ENCODE results near the gene CACTIN. TPM values are rescaled to one million over a fixed set of nuclear protein-coding genes. Genes with fewer than 3 reads are reported as not detected.

CACTIN gene
- total RNA-seq, 2 donors from 2014 or later, result 38.2 to 52.8 TPM

GRCh38 chr19:3656747-3657394, 30.3 kb upstream of the CACTIN start:
- H3K36me3 ChIP-seq, result peaks cover 7 to 37% of the 10 kb centered on the region in 2 donors

GRCh38 chr19:3656073-3656746, 29.6 kb upstream of the CACTIN start:
- intact Hi-C loops (cut with DNase I), result no loop called here
- Histone ChIP-seq H3K27me3 (replicated peaks; ENCODE audit: insufficient read depth) (no peaks in the 10 kb centered on the region), H3K4me3 (no peak overlapping the region), H3K9me3 (no peaks in the 10 kb centered on the region), H3K36me3 (peaks cover 7 to 37% of the 10 kb centered on the region in 2 donors), H3K4me1 (replicated peaks) (no peaks in the 10 kb centered on the region), H3K27ac (no peak overlapping the region)
- DNase-seq (ENCODE audit: low spot score), result no peak
- WGBS, result 84% methylated on average over 36 of the region's 36 CpGs
- TF ChIP-seq POLR2A (IDR thresholded peaks at IDR 0.05) (no peak), POLR2AphosphoS5 (IDR thresholded peaks at IDR 0.05) (no peak), CTCF (IDR thresholded peaks at IDR 0.05) (no peak)

More at GRCh38 chr19:3656747-3657394, 30.3 kb upstream of the CACTIN start:
- Histone ChIP-seq H3K27me3 (replicated peaks; ENCODE audit: insufficient read depth) (no peaks in the 10 kb centered on the region), H3K27ac (no peak overlapping the region), H3K9me3 (no peaks in the 10 kb centered on the region), H3K4me3 (no peak overlapping the region), H3K4me1 (replicated peaks) (no peaks in the 10 kb centered on the region)
- intact Hi-C loops (cut with DNase I), result no loop called here
- WGBS, result 97% methylated on average over 19 of the region's 19 CpGs
- TF ChIP-seq POLR2A (IDR thresholded peaks at IDR 0.05) (no peak), POLR2AphosphoS5 (IDR thresholded peaks at IDR 0.05) (no peak), CTCF (IDR thresholded peaks at IDR 0.05) (no peak)
- no peak for DNase-seq (ENCODE audit: low spot score)

GRCh38 chr19:3655402-3656072, 28.9 kb upstream of the CACTIN start:
- WGBS, result 80% methylated on average over 25 of the region's 25 CpGs
- no peak for DNase-seq (ENCODE audit: low spot score)
- no peak for TF ChIP-seq POLR2AphosphoS5 (IDR thresholded peaks at IDR 0.05)
- no peak for TF ChIP-seq POLR2A (IDR thresholded peaks at IDR 0.05)
- no peak for TF ChIP-seq CTCF (IDR thresholded peaks at IDR 0.05)

GRCh38 chr19:3653865-3654513, 27.4 kb upstream of the CACTIN start:
- Histone ChIP-seq H3K27me3 (replicated peaks; ENCODE audit: insufficient read depth) (no peaks in the 10 kb centered on the region), H3K4me1 (replicated peaks) (no peaks in the 10 kb centered on the region), H3K9me3 (no peaks in the 10 kb centered on the region), H3K4me3 (no peak overlapping the region), H3K27ac (no peak overlapping the region), H3K36me3 (peaks cover 7 to 32% of the 10 kb centered on the region in 2 donors)
- no peak for DNase-seq (ENCODE audit: low spot score)
- TF ChIP-seq CTCF (IDR thresholded peaks at IDR 0.05), result no peak
- no peak for TF ChIP-seq POLR2A (IDR thresholded peaks at IDR 0.05)
- no peak for TF ChIP-seq POLR2AphosphoS5 (IDR thresholded peaks at IDR 0.05)
- WGBS, result 94% methylated on average over 20 of the region's 20 CpGs
- intact Hi-C loops (cut with DNase I), result no loop called here

More at GRCh38 chr19:3655402-3656072, 28.9 kb upstream of the CACTIN start:
- H3K27me3 ChIP-seq (replicated peaks; ENCODE audit: insufficient read depth), result no peaks in the 10 kb centered on the region
- intact Hi-C loops (cut with DNase I), result no loop called here
- no peaks in the 10 kb centered on the region for H3K4me1 ChIP-seq (replicated peaks)
- no peak overlapping the region for H3K27ac ChIP-seq
- H3K9me3 ChIP-seq, result no peaks in the 10 kb centered on the region
- H3K4me3 ChIP-seq, result no peak overlapping the region
- peaks cover 7 to 37% of the 10 kb centered on the region in 2 donors for H3K36me3 ChIP-seq
